HG02571 (cell line): ENCODE measurements around the gene CTSD.

Experiments
- ATAC-seq: cut with Tn5 transposase; IDR thresholded peaks from one replicate; pipeline ENCODE4 v1.9.1; 2021; ENCODE audit warnings: mild to moderate bottlenecking, moderate library complexity; ENCODE audit not compliant: unreplicated experiment

Gene CTSD

GRCh38 chr11:1732418-1733008 is 31.2 kb downstream of the CTSD start:
- no peak for ATAC-seq

GRCh38 chr11:1731451-1732059 is 32.2 kb downstream of the CTSD start:
- ATAC-seq, result no peak

- no peak for ATAC-seq
Measured at GRCh38 chr11:1730059-1730629, 33.6 kb downstream of the CTSD start.

GRCh38 chr11:1729692-1730011 is 34.1 kb downstream of the CTSD start:
- ATAC-seq, result no peak

- ATAC-seq, result no peak
Measured at GRCh38 chr11:1728931-1729691, 34.6 kb downstream of the CTSD start.

- ATAC-seq, result no peak
Measured at GRCh38 chr11:1728301-1728700, 35.4 kb downstream of the CTSD start.

GRCh38 chr11:1727861-1728260 is 35.9 kb downstream of the CTSD start:
- no peak for ATAC-seq

- ATAC-seq, result no peak
Measured at GRCh38 chr11:1727096-1727690, 36.5 kb downstream of the CTSD start.

GRCh38 chr11:1719781-1720180 is 43.9 kb downstream of the CTSD start:
- ATAC-seq, result no peak

- no peak for ATAC-seq
Measured at GRCh38 chr11:1718326-1718725, 45.4 kb downstream of the CTSD start.

- no peak for ATAC-seq
Measured at GRCh38 chr11:1717745-1718144, 46.0 kb downstream of the CTSD start.

- no peak for ATAC-seq
Measured at GRCh38 chr11:1714908-1715885, 48.5 kb downstream of the CTSD start.

- ATAC-seq, result no peak
Measured at GRCh38 chr11:1708716-1709115, 55.0 kb downstream of the CTSD start.

GRCh38 chr11:1707751-1708150 is 56.0 kb downstream of the CTSD start:
- ATAC-seq, result no peak

- no peak for ATAC-seq
Measured at GRCh38 chr11:1706634-1707400, 56.9 kb downstream of the CTSD start.

GRCh38 chr11:1705126-1706052 is 58.3 kb downstream of the CTSD start:
- ATAC-seq, result no peak

GRCh38 chr11:1703146-1703545 is 60.6 kb downstream of the CTSD start:
- no peak for ATAC-seq
